Measurements from ENCODE around the gene FAM193B. TPM values are rescaled to one million over a fixed set of nuclear protein-coding genes. Genes with fewer than 3 reads are reported as not detected.

The FAM193B gene
- total and polyA plus RNA-seq, 2 of the 13 experiments (the other 11 are each of a cell fraction or from before 2014, with no cell fraction given) = 21.2 to 40.9 TPM

DNA sequence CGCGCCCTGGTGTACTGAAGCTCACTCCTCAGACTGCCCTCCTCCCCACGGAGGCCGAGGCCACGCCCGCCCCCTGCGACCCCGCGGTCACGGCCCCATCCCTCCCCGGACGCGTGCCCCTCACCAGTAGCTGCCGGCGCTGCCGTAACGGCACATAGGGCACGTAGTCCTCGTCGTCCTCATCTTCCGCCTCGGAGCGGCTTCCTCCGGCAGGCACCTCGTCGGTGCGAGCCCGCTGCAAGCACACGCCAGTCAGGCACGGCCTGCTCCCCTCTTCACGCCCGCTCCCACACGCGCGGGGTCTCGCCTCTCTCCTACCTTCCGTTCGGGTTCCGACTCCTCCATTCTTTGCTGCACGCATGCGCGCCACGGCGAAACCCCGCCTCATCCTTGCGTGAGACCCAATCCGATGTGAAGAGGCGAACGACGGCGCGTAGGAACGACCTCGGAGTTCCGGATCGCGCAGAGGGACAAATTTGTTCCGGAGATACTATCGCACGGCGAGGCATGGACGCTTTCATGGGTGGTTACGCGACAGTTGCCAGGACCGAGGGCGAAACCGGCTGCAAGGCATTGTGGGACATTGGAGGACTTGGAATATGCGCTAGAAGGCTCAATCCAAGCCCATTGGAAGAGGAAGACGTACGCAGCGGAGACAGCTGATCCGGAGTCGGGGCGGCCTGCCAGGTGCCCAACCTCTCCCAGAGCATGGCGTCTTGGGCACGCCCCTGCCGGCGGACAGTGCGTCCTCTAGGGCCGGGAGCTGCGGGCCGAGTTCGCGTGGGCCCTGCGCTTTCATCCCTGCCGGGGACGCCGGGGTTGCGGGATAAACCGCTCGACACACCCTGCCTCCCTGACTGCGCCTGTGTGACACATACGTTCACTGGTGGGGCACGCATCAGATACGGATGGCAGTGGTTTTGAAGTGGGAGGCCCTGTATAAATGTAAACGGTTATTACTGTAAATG lies 37.5 kb downstream of the FAM193B start, which contains the start of gene DDX41 (continued):
- TF ChIP-seq ZNF670 (CRISPR knock-in tag; IDR thresholded peaks at IDR 0.05; ENCODE audit: borderline replicate concordance) (peak; percentile 68; the same call in 1 of the 2 replicates), ZNF44 (CRISPR knock-in tag; IDR thresholded peaks at IDR 0.05) (no peak; the same call in 1 of the 2 replicates), MZF1 (CRISPR knock-in tag; IDR thresholded peaks at IDR 0.05; ENCODE audit: borderline replicate concordance) (no peak), ZNF124 (CRISPR knock-in tag; IDR thresholded peaks at IDR 0.05) (peak; percentile 95), ZBTB7B (CRISPR knock-in tag; IDR thresholded peaks at IDR 0.05) (peak; percentile 17; the same call in 1 of the 2 replicates), ZNF574 (CRISPR knock-in tag; IDR thresholded peaks at IDR 0.05) (peak; percentile 100), YEATS4 (CRISPR knock-in tag; IDR thresholded peaks at IDR 0.05; ENCODE audit: borderline replicate concordance) (peak; percentile 90), ZNF451 (CRISPR knock-in tag; IDR thresholded peaks at IDR 0.05) (peak; percentile 91), ZNF549 (CRISPR knock-in tag; IDR thresholded peaks at IDR 0.05) (no peak), TMF1 (CRISPR knock-in tag; IDR thresholded peaks at IDR 0.05; ENCODE audit: low read depth) (no peak), ZC3H13 (CRISPR knock-in tag; IDR thresholded peaks at IDR 0.05) (peak; percentile 89)
- TF ChIP-seq, protein P1, sequence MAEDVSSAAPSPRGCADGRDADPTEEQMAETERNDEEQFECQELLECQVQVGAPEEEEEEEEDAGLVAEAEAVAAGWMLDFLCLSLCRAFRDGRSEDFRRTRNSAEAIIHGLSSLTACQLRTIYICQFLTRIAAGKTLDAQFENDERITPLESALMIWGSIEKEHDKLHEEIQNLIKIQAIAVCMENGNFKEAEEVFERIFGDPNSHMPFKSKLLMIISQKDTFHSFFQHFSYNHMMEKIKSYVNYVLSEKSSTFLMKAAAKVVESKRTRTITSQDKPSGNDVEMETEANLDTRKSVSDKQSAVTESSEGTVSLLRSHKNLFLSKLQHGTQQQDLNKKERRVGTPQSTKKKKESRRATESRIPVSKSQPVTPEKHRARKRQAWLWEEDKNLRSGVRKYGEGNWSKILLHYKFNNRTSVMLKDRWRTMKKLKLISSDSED (CRISPR knock-in tag; IDR thresholded peaks at IDR 0.05) = peak; percentile 41; the same call in 1 of the 2 replicates
- TF ChIP-seq, protein P2, sequence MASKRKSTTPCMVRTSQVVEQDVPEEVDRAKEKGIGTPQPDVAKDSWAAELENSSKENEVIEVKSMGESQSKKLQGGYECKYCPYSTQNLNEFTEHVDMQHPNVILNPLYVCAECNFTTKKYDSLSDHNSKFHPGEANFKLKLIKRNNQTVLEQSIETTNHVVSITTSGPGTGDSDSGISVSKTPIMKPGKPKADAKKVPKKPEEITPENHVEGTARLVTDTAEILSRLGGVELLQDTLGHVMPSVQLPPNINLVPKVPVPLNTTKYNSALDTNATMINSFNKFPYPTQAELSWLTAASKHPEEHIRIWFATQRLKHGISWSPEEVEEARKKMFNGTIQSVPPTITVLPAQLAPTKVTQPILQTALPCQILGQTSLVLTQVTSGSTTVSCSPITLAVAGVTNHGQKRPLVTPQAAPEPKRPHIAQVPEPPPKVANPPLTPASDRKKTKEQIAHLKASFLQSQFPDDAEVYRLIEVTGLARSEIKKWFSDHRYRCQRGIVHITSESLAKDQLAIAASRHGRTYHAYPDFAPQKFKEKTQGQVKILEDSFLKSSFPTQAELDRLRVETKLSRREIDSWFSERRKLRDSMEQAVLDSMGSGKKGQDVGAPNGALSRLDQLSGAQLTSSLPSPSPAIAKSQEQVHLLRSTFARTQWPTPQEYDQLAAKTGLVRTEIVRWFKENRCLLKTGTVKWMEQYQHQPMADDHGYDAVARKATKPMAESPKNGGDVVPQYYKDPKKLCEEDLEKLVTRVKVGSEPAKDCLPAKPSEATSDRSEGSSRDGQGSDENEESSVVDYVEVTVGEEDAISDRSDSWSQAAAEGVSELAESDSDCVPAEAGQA (IDR thresholded peaks at IDR 0.05; ENCODE audit: low read depth) = peak; percentile 89
- TF ChIP-seq, protein P2 (CRISPR knock-in tag; IDR thresholded peaks at IDR 0.05; ENCODE audit: borderline replicate concordance) = 0 out of 2 replicates have a peak, but pooled peaks have one; percentile 19
- TF ChIP-seq, protein P3, sequence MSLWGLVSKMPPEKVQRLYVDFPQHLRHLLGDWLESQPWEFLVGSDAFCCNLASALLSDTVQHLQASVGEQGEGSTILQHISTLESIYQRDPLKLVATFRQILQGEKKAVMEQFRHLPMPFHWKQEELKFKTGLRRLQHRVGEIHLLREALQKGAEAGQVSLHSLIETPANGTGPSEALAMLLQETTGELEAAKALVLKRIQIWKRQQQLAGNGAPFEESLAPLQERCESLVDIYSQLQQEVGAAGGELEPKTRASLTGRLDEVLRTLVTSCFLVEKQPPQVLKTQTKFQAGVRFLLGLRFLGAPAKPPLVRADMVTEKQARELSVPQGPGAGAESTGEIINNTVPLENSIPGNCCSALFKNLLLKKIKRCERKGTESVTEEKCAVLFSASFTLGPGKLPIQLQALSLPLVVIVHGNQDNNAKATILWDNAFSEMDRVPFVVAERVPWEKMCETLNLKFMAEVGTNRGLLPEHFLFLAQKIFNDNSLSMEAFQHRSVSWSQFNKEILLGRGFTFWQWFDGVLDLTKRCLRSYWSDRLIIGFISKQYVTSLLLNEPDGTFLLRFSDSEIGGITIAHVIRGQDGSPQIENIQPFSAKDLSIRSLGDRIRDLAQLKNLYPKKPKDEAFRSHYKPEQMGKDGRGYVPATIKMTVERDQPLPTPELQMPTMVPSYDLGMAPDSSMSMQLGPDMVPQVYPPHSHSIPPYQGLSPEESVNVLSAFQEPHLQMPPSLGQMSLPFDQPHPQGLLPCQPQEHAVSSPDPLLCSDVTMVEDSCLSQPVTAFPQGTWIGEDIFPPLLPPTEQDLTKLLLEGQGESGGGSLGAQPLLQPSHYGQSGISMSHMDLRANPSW (CRISPR knock-in tag; IDR thresholded peaks at IDR 0.05; ENCODE audit: borderline replicate concordance) = peak; percentile 94; the same call in 1 of the 2 replicates
